ENCODE results near the gene LRRC2. TPM values are rescaled to one million over a fixed set of nuclear protein-coding genes. Genes with fewer than 3 reads are reported as not detected.

Gene LRRC2
- total RNA-seq, 1 experiment from 2014 or later, result not detected

DNA sequence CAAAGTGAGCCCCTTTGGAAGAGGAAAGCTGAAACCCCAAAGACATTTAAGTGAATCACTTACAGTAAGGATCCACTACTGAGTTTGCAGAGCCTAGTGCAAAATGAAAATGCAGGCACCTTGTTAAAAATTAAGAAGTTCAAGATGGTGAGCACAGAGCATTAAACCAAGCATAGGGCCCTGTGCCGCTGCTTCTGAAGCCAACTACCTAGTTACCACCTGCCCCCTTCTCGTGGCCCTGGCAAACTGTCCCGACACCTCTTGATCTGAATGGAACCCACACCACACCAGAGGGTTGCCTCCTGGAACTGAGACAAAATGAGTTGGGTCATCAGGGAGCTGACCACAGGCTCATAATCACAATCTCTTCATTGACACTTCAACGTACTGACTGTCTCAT lies 25.6 kb downstream of the LRRC2 start:
- TF ChIP-seq TCF7L2 (IDR thresholded peaks at IDR 0.05; ENCODE audit: low read depth, low read length) (no peak), POLR2AphosphoS5 (IDR thresholded peaks at IDR 0.05; ENCODE audit: low read depth, low read length) (no peak), REST (IDR thresholded peaks at IDR 0.05; ENCODE audit: insufficient read depth in 1 of 2, low read depth in 2 of 2, low read length in 1 of 2) (no peak), SIN3A (IDR thresholded peaks at IDR 0.05; ENCODE audit: borderline replicate concordance, insufficient read depth, low read depth, low read length) (no peak)
- TF ChIP-seq, protein P1, sequence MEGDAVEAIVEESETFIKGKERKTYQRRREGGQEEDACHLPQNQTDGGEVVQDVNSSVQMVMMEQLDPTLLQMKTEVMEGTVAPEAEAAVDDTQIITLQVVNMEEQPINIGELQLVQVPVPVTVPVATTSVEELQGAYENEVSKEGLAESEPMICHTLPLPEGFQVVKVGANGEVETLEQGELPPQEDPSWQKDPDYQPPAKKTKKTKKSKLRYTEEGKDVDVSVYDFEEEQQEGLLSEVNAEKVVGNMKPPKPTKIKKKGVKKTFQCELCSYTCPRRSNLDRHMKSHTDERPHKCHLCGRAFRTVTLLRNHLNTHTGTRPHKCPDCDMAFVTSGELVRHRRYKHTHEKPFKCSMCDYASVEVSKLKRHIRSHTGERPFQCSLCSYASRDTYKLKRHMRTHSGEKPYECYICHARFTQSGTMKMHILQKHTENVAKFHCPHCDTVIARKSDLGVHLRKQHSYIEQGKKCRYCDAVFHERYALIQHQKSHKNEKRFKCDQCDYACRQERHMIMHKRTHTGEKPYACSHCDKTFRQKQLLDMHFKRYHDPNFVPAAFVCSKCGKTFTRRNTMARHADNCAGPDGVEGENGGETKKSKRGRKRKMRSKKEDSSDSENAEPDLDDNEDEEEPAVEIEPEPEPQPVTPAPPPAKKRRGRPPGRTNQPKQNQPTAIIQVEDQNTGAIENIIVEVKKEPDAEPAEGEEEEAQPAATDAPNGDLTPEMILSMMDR (IDR thresholded peaks at IDR 0.05), result no peak
- DNase-seq (ENCODE audit: low read depth, low spot score) (no peak), ATAC-seq (no peak)
- Histone ChIP-seq H3K36me3 (ENCODE audit: control insufficient read depth, insufficient read depth, low read length) (no peaks in the 10 kb centered on the region), H3K4me3 (ENCODE audit: low read depth in 2 of 2, low read length in 2 of 2) (no peak overlapping the region), H3K27ac (ENCODE audit: low read length) (no peak overlapping the region), H3K27me3 (ENCODE audit: control insufficient read depth, insufficient read depth, low read length) (no peaks in the 10 kb centered on the region), H3K9me3 (ENCODE audit: control insufficient read depth, insufficient read depth, low read depth, low read length) (no peaks in the 10 kb centered on the region), H3K4me1 (ENCODE audit: control insufficient read depth, insufficient read depth, low read length) (no peaks in the 10 kb centered on the region)
- in situ Hi-C loops (cut with HindIII; ENCODE audit: low pct_unique_long_range_greater_than_20kb, low sequenced_read_pairs), result no loop called here
- ChIA-PET POLR2A (no interaction called here), CTCF (no interaction called here)
- no TSS peak for BruUV-seq (replicated peaks)
- intact Hi-C loops (cut with micrococcal nuclease; ENCODE audit: unreplicated experiment), result no loop called here

DNA sequence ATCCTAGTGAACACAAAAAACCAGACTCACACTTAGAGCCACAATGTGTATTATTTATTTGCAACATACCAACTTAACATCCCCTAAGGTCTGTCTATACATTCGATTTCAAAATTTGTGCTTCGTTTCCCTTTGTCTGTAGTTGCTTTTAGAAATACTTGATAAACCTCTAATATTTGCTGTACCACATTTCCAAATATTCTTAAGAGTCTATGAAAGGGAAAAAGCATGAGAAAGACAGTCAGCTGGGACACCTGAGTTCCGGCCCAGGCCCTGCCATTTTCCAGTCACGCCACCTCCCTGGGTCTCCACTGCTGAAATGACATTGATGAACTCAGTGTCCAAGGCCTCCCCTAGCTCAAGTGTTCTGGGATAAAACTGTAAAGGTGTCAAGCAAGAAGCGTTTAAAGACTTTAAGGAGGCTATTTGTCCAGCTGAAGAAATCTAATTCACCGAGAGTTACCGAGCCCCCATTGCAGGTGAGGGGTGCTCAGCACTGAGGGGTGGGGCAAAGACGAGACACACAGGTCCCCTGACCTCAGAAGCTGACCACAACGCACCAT lies 26.6 kb downstream of the LRRC2 start:
- in situ Hi-C loops (cut with HindIII; ENCODE audit: low pct_unique_long_range_greater_than_20kb, low sequenced_read_pairs) (no loop called here), intact Hi-C loops (cut with micrococcal nuclease; ENCODE audit: unreplicated experiment) (no loop called here)
- ChIA-PET POLR2A (no interaction called here), CTCF (no interaction called here)
- Histone ChIP-seq H3K27ac (ENCODE audit: low read length) (no peak overlapping the region), H3K9me3 (ENCODE audit: control insufficient read depth, insufficient read depth, low read depth, low read length) (no peaks in the 10 kb centered on the region), H3K36me3 (ENCODE audit: control insufficient read depth, insufficient read depth, low read length) (no peaks in the 10 kb centered on the region), H3K27me3 (ENCODE audit: control insufficient read depth, insufficient read depth, low read length) (peaks cover 3% of the 10 kb centered on the region; the same call in 1 of the 2 replicates), H3K4me1 (ENCODE audit: control insufficient read depth, insufficient read depth, low read length) (no peaks in the 10 kb centered on the region), H3K4me3 (ENCODE audit: low read depth in 2 of 2, low read length in 2 of 2) (no peak overlapping the region)
- no peak for TF ChIP-seq TCF7L2 (IDR thresholded peaks at IDR 0.05; ENCODE audit: low read depth, low read length)
- no peak for TF ChIP-seq SIN3A (IDR thresholded peaks at IDR 0.05; ENCODE audit: borderline replicate concordance, insufficient read depth, low read depth, low read length)
- no peak for TF ChIP-seq REST (IDR thresholded peaks at IDR 0.05; ENCODE audit: insufficient read depth in 1 of 2, low read depth in 2 of 2, low read length in 1 of 2)
- no peak for TF ChIP-seq POLR2AphosphoS5 (IDR thresholded peaks at IDR 0.05; ENCODE audit: low read depth, low read length)
- TF ChIP-seq, protein P1 (IDR thresholded peaks at IDR 0.05), result no peak
- no peak for ATAC-seq
- no peak for DNase-seq (ENCODE audit: low read depth, low spot score)
- BruUV-seq (replicated peaks), result no TSS peak

Measured in Panc1 (cell line).